K562 (cell line): ENCODE data around the gene PGGHG. TPM values are rescaled to one million over a fixed set of nuclear protein-coding genes. Genes with fewer than 3 reads are reported as not detected.

Experiments used
- ATAC-seq: fragments of 200-7000 bp; cut with Tn5 transposase; 3 replicates; pipeline ENCODE4 v1.9.1; 2020; ENCODE audit warnings: moderate library complexity
- BruUV-seq: library from RNA; stranded (reverse); fragments of 400-500 nt; replicated peaks from 2 replicates; lab custom pipeline; 2021; lab: Mats Ljungman, UMichigan
- CTCF ChIA-PET: fragments of 300-600 bp; formaldehyde crosslinking; extraction: SDS; loops from one replicate; lab custom pipeline; 2021; ENCODE audit warnings: low intra/inter-chr PET ratio; lab: Yijun Ruan, JAX
- POLR2A ChIA-PET: fragments of 300-600, 350-650 bp; sonication (Branson Sonifier 250); formaldehyde crosslinking; extraction: SDS; loops from one replicate; lab custom pipeline; 2021; ENCODE audit warnings: antibody characterized with exemption, inconsistent platforms; lab: Yijun Ruan, JAX
- DNase-seq, 4 experiments: peaks; one replicate each; pipeline versions ENCODE4 v3.0.0 to v3.0.0-alpha.2; 2011 to 2018; ENCODE audit warnings: low spot score in 3 of 4, mixed read lengths in 3 of 4; ENCODE audit errors: extremely low read depth in 1 of 4
- FAIRE-seq: peaks from 2 replicates; lab custom pipeline; 2011; peaks lifted over from hg19 to GRCh38; lab: Jason Lieb, UNC
- H2AFZ ChIP-seq: 2 replicates; pipeline ENCODE4 v1.6.0; 2011; ENCODE audit warnings: low read depth, low read length, control low read depth, inconsistent platforms
- H3K27ac ChIP-seq: fragments of 200-600 bp; 3 replicates; pipeline ENCODE4 v1.8.0; 2011; ENCODE audit warnings: low read depth, mild to moderate bottlenecking, control low read depth, inconsistent platforms, low read length, moderate library complexity, mixed read lengths; ENCODE audit errors: extremely low read depth
- H3K27me3 ChIP-seq, 2 experiments: fragments of 300-600 bp in 1 of 2; 2 replicates in 1 of 2; 3 replicates in 1 of 2; pipeline versions ENCODE4 v1.6.0 to v1.8.0; 2011; ENCODE audit warnings: inconsistent platforms in 2 of 2, low read length in 2 of 2, mild to moderate bottlenecking in 1 of 2, mixed read lengths in 1 of 2, moderate library complexity in 1 of 2; ENCODE audit not compliant: control insufficient read depth in 2 of 2, insufficient read depth in 2 of 2
- H3K36me3 ChIP-seq: fragments of 300-600 bp; 3 replicates; pipeline ENCODE4 v1.8.0; 2011; ENCODE audit warnings: mild to moderate bottlenecking, low read length, inconsistent platforms; ENCODE audit not compliant: control insufficient read depth, insufficient read depth
- H3K4me1 ChIP-seq, 2 experiments: fragments of 200-600 bp in 1 of 2; replicated peaks in 1 of 2; 2 replicates in 1 of 2; 3 replicates in 1 of 2; pipeline versions ENCODE4 v1.5.1 to v1.8.0; 2011; ENCODE audit warnings: inconsistent platforms in 2 of 2, low read length in 2 of 2, mild to moderate bottlenecking in 1 of 2, mixed read lengths in 1 of 2, moderate library complexity in 1 of 2; ENCODE audit not compliant: control insufficient read depth in 2 of 2, insufficient read depth in 2 of 2
- H3K4me2 ChIP-seq: 2 replicates; pipeline ENCODE4 v1.6.1; 2011; ENCODE audit warnings: low read length, control low read depth, inconsistent platforms, mixed read lengths; ENCODE audit not compliant: insufficient read depth
- H3K4me3 ChIP-seq: fragments of 200-600 bp; sonication (generic), shearing (Covaris generic); 2 replicates; pipeline ENCODE4 v1.5.1; 2016; ENCODE audit warnings: control low read depth, inconsistent platforms
- H3K79me2 ChIP-seq: fragments of 200-600 bp; 3 replicates; pipeline ENCODE4 v1.8.0; 2011; ENCODE audit warnings: low read length, inconsistent platforms; ENCODE audit not compliant: control insufficient read depth, insufficient read depth
- H3K9ac ChIP-seq, 2 experiments: 2 replicates each; pipeline versions ENCODE4 v1.6.0 to v1.6.1; 2011; ENCODE audit warnings: low read depth in 2 of 2, low read length in 2 of 2, control low read depth in 1 of 2, inconsistent platforms in 1 of 2, mild to moderate bottlenecking in 1 of 2, mixed read lengths in 1 of 2; ENCODE audit not compliant: insufficient read depth in 1 of 2
- H3K9me1 ChIP-seq: one replicate; pipeline ENCODE4 v1.6.0; 2011; ENCODE audit warnings: inconsistent platforms, mild to moderate bottlenecking, low read length, moderate library complexity; ENCODE audit not compliant: control insufficient read depth, insufficient read depth
- H3K9me3 ChIP-seq: replicated peaks from 2 replicates; pipeline ENCODE4 v1.5.1; 2011; ENCODE audit warnings: low read depth, low read length, inconsistent platforms; ENCODE audit not compliant: control insufficient read depth, insufficient read depth
- H4K20me1 ChIP-seq: replicated peaks from 2 replicates; pipeline ENCODE4 v1.6.1; 2011; ENCODE audit warnings: low read length, inconsistent platforms, mixed read lengths; ENCODE audit not compliant: control insufficient read depth, insufficient read depth
- BCL6 ChIP-seq: fragments of 250-450 bp; sonication (Bioruptor Pico); IDR thresholded peaks from 2 replicates; pipeline ENCODE4 v1.4.0; 2020
- CC2D1A ChIP-seq: fragments of 450-650 bp; IDR thresholded peaks from 2 replicates; pipeline ENCODE4 v1.6.1; 2017; ENCODE audit warnings: mild to moderate bottlenecking
- CHD1 ChIP-seq: fragments of 200-600 bp; sonication (generic); IDR thresholded peaks from one replicate; pipeline ENCODE4 v1.6.1; 2012; ENCODE audit warnings: mild to moderate bottlenecking, moderate library complexity, low read length, inconsistent platforms
- DEAF1 ChIP-seq: fragments of 450-650 bp; formaldehyde crosslinking; IDR thresholded peaks from 2 replicates; pipeline ENCODE4 v1.4.0; 2020; ENCODE audit warnings: mild to moderate bottlenecking, moderate library complexity
- HDAC1 ChIP-seq, 2 experiments: fragments of 450-650 bp; IDR thresholded peaks; 2 replicates each; pipeline ENCODE4 v1.6.1; 2016 to 2017; ENCODE audit warnings: inconsistent platforms in 1 of 2, mild to moderate bottlenecking in 1 of 2, moderate library complexity in 1 of 2
- HNRNPH1 ChIP-seq: fragments of 200-400 bp; formaldehyde crosslinking; optimal IDR thresholded peaks from 2 replicates; pipeline ENCODE3; 2017; ENCODE audit warnings: low read depth, mild to moderate bottlenecking, low read length, moderate library complexity
- MCM2 ChIP-seq: fragments of 450-650 bp; IDR thresholded peaks from 2 replicates; pipeline ENCODE4 v1.6.1; 2017; ENCODE audit warnings: low read depth, mild to moderate bottlenecking
- OTX1 ChIP-seq: fragments of 450-650 bp; formaldehyde crosslinking; IDR thresholded peaks from 2 replicates; pipeline ENCODE4 v1.4.0; 2022; ENCODE audit warnings: mild to moderate bottlenecking
- PCBP1 ChIP-seq: fragments of 200-400 bp; formaldehyde crosslinking; IDR thresholded peaks from 2 replicates; pipeline ENCODE4 v1.6.1; 2018; ENCODE audit warnings: mild to moderate bottlenecking, low read depth, low read length; ENCODE audit not compliant: poor library complexity, severe bottlenecking
- PHF8 ChIP-seq: fragments of 200-600 bp; sonication (generic); IDR thresholded peaks from 2 replicates; pipeline ENCODE4 v1.6.1; 2012; ENCODE audit warnings: mixed run types, mild to moderate bottlenecking, inconsistent platforms, low read length, moderate library complexity, borderline replicate concordance
- POLR2B ChIP-seq: fragments of 450-650 bp; IDR thresholded peaks from 2 replicates; pipeline ENCODE4 v1.6.1; 2018; ENCODE audit warnings: low read depth; ENCODE audit not compliant: partially characterized antibody
- RBM15 ChIP-seq: fragments of 200-400 bp; formaldehyde crosslinking; IDR thresholded peaks from 2 replicates; pipeline ENCODE4 v1.6.1; 2018; ENCODE audit warnings: mild to moderate bottlenecking, low read length, moderate library complexity; ENCODE audit not compliant: insufficient read depth
- TSHZ1 ChIP-seq: fragments of 250-450 bp; sonication (Bioruptor Pico); IDR thresholded peaks from 2 replicates; pipeline ENCODE4 v1.4.0; 2020; ENCODE audit warnings: mild to moderate bottlenecking, moderate library complexity
- ZBTB34 ChIP-seq: fragments of 250-450 bp; sonication (Bioruptor Pico); IDR thresholded peaks from 2 replicates; pipeline ENCODE4 v1.8.0; 2021; ENCODE audit warnings: mild to moderate bottlenecking, moderate library complexity
- ZNF354B ChIP-seq: fragments of 250-450 bp; sonication (Bioruptor Pico); IDR thresholded peaks from 2 replicates; pipeline ENCODE4 v1.4.0; 2020
- WGBS: fragments of 100-300 bp; shearing (Covaris generic); methylation state at CpG from one replicate; pipeline ENCODE4 v1.1.6; 2016; ENCODE audit warnings: low coverage, mixed read lengths; ENCODE audit not compliant: insufficient coverage; ENCODE audit errors: missing lambda C conversion rate; 5-methylcytosine and 5-hydroxymethylcytosine counted together
- in situ Hi-C: fragments of 300-500 bp; cut with MboI; formaldehyde crosslinking; loops from 4 replicates; pipeline ENCODE4 v1.15.0; 2018; ENCODE audit warnings: inconsistent platforms, mixed read lengths
- intact Hi-C: fragments of 100-400 bp; cut with micrococcal nuclease; formaldehyde crosslinking; loops from 2 replicates; pipeline ENCODE4 v1.14.2; 2022
- polyA plus RNA-seq, 8 experiments: library from polyadenylated mRNA; depleted of rRNA in 4 of 8; stranded (reverse) in 5 of 8; unstranded in 3 of 8; fragments of >200 nt; fragmentation: Nextera tagmentation in 2 of 8; fragmentation: Illumina TruSeq in 1 of 8; extraction: Ambion mirVana in 2 of 8; extraction: Trizol in 1 of 8; gene quantifications; 2 replicates each; pipeline versions ENCODE4 v1.2.1 to v1.2.3, GENCODE V29; 2011 to 2014; ENCODE audit warnings: inconsistent platforms in 1 of 8, missing spikeins in 1 of 8
- total RNA-seq, 7 experiments: library from RNA; depleted of rRNA in 6 of 7; stranded (reverse); fragments of >200 nt in 6 of 7; fragmentation: Illumina TruSeq in 2 of 7; extraction: Trizol in 2 of 7; gene quantifications; 2 replicates each; pipeline versions ENCODE4 v1.2.1 to v1.2.3, GENCODE V29; 2011 to 2021; ENCODE audit warnings: low replicate concordance in 1 of 7

The PGGHG gene
- total and polyA plus RNA-seq, 9 of the 15 experiments (the other 6 are each of a cell fraction or from before 2014, with no cell fraction given): 0.38 to 85.1 (median 18.1) TPM

- Histone ChIP-seq H3K4me1 (peaks cover 19 to 31% of the 10 kb centered on the region in 2 experiments; a peak in 4 of 5 replicates), H4K20me1 (no peaks in the 10 kb centered on the region), H3K4me3 (peak overlapping the region; percentile 43), H3K9me1 (no peaks in the 10 kb centered on the region), H3K27me3 (no peaks in the 10 kb centered on the region), H2AFZ (peak overlapping the region; percentile 95), H3K9ac (peak overlapping the region; percentile 84 to 91), H3K36me3 (no peaks in the 10 kb centered on the region), H3K4me2 (peak overlapping the region; percentile 94), H3K27ac (peak overlapping the region; percentile 93), H3K9me3 (peaks cover 8% of the 10 kb centered on the region), H3K79me2 (peaks cover 10% of the 10 kb centered on the region; the same call in 1 of the 3 replicates)
- peak; percentile 6 for FAIRE-seq
- peak; percentile 68 to 75 (median 71) for DNase-seq
- peak; percentile 56 for ATAC-seq
- ChIA-PET CTCF (no interaction called here), POLR2A (interaction anchor here (0.5 to 3.4 kb wide), 10 partner anchors 10 to 426 kb away, joined by 3 to 14 read pairs (median 5); partner anchors contain the start of gene NLRP6)
- intact Hi-C loops (loop anchor here (5.0 kb wide), 2 partner anchors 45 to 85 kb away; partner anchors contain the start of gene IFITM1), in situ Hi-C loops (no loop called here)
- BruUV-seq: no TSS peak
- WGBS: 17% methylated on average over 14 of the region's 18 CpGs
- no peak for TF ChIP-seq MCM2
- no peak for TF ChIP-seq CHD1
- TF ChIP-seq PCBP1: peak; percentile 87
- peak; percentile 13 for TF ChIP-seq POLR2B
- no peak for TF ChIP-seq CC2D1A
- TF ChIP-seq TSHZ1 (CRISPR knock-in tag): no peak
- 0 out of 2 replicates have a peak, but pooled peaks have one; percentile 42 for TF ChIP-seq OTX1 (CRISPR knock-in tag)
- no peak for TF ChIP-seq DEAF1 (CRISPR knock-in tag)
- TF ChIP-seq PHF8: peak; percentile 27; the same call in 1 of the 2 replicates
- no peak for TF ChIP-seq BCL6
- TF ChIP-seq ZNF354B (CRISPR knock-in tag): no peak
- no peak for TF ChIP-seq HNRNPH1
- TF ChIP-seq ZBTB34 (CRISPR knock-in tag): no peak
- TF ChIP-seq RBM15: no peak
- no peak for TF ChIP-seq HDAC1 (IDR thresholded peaks at IDR 0.05)
Measured at GRCh38 chr11:267491-267994, 21.4 kb upstream of the PGGHG start.
